Left ventricle myocardium superior (tissue), 1 donor: Measurements from ENCODE around the gene NPDC1. TPM values are rescaled to one million over a fixed set of nuclear protein-coding genes. Genes with fewer than 3 reads are reported as not detected.

Experiments used
- ATAC-seq: fragments of 200-7000 bp; cut with Tn5 transposase; one replicate; pipeline ENCODE4 v1.9.1; 2020; ENCODE audit warnings: mild to moderate bottlenecking, moderate library complexity
- DNase-seq: peaks from one replicate; pipeline ENCODE4 v3.0.0-alpha.2; 2020
- intact Hi-C: fragments of 100-400 bp; cut with micrococcal nuclease; formaldehyde crosslinking; loops from one replicate; pipeline ENCODE4 v1.11.0; 2022
- total RNA-seq: library from RNA; stranded (reverse); fragmentation: NEBNext Ultra II Directional; extraction: Animal tissue kit (Norgen Biotek cat#: 25700); gene quantifications from one replicate; pipeline ENCODE4 v1.2.1, GENCODE V29; 2021
- donor health status: DM: no; HTN: yes; CAD: no; lungs with severe emphysema.

NPDC1 gene
- total RNA-seq, 1 donor from 2014 or later: 59.0 TPM

- intact Hi-C loops: no loop called here
- no peak for DNase-seq
- no peak for ATAC-seq
Observed at GRCh38 chr9:137030538-137031527, 15.1 kb downstream of the NPDC1 start.

GRCh38 chr9:137030006-137030405 lies 16.0 kb downstream of the NPDC1 start:
- intact Hi-C loops: no loop called here
- no peak for ATAC-seq
- no peak for DNase-seq

DNA sequence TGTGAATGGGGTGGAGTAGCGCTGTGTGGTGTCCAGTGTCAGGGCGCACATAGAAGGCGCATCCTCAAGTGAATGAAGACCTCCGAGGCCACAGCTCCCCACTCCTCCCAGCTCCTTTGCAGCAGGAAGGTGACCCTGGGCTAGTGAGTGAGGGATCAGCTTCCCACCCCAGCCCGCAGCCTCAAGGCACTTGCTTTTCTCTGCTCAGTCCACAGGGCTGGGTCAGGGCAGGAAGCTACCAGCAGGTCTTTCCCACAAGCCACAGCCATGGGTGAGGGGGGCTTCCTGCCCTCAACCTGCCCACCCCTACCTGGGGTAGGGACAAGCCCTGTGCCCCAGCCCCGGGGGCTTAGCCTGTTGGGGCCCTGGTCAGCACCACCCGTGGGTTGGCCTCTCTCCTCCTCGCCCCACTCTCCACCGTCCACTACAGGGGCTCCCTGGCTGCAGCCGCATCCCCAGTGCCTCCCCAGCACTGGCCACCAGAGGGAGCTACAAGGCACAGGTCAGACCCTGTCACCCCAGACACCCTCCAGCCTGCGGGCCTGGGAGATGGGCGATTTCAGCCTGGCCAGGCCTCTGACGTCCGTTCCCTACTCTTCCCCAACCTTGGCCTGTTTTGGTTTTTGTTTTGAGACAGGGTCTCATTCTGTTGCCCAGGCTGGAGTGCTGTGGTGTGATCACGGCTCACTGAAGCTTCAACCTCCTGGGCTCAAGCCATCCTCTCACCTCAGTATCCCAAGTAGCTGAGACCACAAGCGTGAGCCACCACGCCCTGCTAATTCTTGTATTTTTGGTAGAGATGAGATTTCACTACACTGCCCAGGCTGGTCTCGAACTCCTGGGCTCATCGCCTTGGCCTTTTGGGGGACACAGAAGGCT lies 16.7 kb downstream of the NPDC1 start:
- intact Hi-C loops: no loop called here
- DNase-seq: peak; percentile 90
- peak; percentile 75 for ATAC-seq

- ATAC-seq: peak; percentile 69
- intact Hi-C loops: no loop called here
Observed at GRCh38 chr9:137028263-137029057, 17.5 kb downstream of the NPDC1 start.

DNA sequence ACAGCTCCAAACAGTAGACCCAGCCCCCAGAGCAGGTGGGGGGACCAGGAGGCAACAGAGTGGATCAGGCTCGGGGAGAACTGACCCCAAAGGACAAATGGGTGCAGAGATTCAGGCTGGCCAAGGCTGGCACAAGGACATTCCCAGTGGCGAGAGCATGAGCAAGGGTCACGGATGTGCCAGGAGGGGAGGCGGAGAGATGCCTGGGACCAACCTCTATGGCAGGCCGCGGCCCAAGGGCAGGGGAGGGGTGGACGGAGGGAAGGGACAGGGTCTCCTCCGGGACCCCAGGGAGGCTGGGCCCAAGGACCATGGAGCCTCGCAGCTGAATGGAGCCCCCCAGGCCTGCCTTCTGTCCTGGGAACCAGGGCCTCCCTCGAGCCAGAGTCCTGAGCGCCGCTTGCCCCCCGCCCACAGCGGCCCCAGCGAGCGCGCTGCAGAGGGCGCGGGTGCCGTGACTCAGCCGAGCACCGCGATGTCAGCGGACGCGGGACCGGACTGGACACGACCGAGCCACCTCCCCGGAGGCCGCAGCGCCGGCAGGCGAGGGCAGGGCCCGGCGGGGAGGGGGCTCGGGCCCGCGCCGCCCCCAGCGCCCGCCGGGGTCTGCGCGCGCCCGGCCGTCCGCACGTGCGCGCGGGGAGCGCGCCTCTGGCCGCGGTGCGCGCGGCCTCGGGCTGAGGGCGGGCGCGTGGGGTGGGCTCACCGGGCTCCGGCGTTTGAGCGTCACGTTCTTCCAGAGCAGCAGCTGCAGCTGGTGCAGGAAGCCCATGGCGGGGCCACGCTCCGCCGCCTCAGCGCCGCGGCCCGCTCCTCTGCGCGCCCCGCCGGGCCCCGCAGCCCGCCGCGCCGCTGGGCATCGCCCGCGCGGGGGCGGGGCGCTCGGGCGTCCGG lies 18.4 kb downstream of the NPDC1 start, which contains the start of gene ABCA2:
Gene ABCA2, minus strand, starts transcription at position 869 of the 894 bp plus-strand sequence. Its CDS starts 97 bp downstream, at position 772.
- DNase-seq (peak; percentile 61), ATAC-seq (no peak)
- intact Hi-C loops: no loop called here

More at GRCh38 chr9:137028263-137029057, 17.5 kb downstream of the NPDC1 start:
- DNase-seq: peak; percentile 90

- intact Hi-C loops: no loop called here
- no peak for DNase-seq
- no peak for ATAC-seq
Observed at GRCh38 chr9:137026828-137027227, 19.1 kb downstream of the NPDC1 start.

- DNase-seq: no peak
- intact Hi-C loops: no loop called here
- no peak for ATAC-seq
Observed at GRCh38 chr9:137026384-137026783, 19.6 kb downstream of the NPDC1 start.

DNA sequence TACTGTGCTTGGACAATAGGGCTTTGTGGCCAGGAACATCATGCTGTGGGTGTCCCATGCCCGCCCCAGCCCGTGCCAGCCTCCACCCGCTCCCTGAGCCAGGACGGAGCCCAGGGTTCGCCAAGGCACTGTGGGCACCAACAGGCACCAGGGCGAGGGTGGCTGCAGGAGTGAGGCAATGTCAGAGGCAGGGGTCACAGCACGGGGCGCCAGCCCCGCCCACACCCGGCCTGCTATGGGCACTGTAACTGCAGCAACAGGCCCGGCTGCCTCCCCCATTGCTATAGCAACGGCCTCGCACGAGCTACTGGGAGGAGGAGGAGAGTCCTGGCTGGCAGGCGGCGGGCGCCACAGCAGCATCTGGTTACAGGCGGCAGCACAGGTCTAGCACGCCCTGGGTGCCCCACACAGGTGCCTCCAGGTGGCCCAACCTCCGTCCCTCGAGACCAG lies 20.4 kb downstream of the NPDC1 start:
- intact Hi-C loops: no loop called here
- DNase-seq (no peak), ATAC-seq (no peak)

- no peak for ATAC-seq
- DNase-seq: no peak
- intact Hi-C loops: no loop called here
Observed at GRCh38 chr9:137023583-137023991, 22.4 kb downstream of the NPDC1 start.

DNA sequence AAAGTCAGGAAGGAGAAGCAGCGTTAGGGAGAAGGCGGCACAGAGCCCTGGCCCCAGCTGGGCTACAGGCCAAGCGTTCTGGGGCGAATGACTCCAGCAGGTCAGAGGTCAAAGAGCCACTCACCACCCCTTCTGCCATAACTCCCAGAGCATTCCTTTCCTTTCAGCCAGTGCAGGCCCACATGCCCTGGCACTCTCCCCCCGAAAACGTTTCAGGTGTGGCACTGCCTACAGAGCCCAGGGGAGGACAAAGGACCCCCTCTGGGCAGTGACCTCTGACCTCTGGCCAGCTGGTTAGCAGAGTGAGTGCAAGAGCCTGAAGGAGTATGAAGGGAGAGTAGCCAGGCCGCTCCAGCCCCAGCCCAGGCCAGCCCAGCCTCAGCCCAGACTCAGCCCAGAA lies 22.8 kb downstream of the NPDC1 start:
- intact Hi-C loops: no loop called here
- ATAC-seq (no peak), DNase-seq (no peak)

GRCh38 chr9:137022662-137023008 lies 23.3 kb downstream of the NPDC1 start:
- intact Hi-C loops: no loop called here
- ATAC-seq (no peak), DNase-seq (no peak)

DNA sequence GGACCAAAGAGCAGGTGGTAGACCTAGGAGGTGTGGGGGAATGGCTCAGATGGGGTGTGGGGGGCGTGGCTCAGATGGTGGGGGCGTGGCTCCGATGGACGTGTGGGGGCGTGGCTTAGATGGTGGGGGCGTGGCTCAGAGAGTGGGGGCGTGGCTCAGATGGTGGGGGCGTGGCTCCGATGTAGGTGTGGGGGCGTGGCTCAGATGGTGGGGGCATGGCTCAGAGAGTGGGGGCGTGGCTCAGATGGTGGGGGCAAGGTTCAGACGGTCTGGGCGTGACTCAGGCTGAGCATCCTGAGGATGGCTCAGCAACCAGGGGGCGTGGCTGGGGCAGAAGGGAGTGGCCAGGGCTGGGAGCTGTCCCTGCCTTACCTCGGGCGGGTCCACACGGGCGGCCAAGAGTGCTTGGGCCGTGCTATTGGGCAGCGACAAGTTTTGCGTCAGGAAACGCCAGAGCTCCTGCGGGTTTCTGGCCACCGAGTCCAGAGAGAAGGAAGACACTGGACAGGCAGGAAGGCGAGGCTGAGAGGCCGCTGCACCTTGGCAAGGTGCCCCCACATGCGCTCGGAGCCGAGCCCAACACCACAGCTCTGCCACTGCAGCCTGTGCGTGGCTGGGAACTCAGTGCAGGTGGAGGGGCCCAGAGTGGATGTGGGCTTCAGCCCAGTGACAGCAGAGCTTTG lies 23.9 kb downstream of the NPDC1 start:
- ATAC-seq: peak; percentile 16
- intact Hi-C loops: no loop called here

DNA sequence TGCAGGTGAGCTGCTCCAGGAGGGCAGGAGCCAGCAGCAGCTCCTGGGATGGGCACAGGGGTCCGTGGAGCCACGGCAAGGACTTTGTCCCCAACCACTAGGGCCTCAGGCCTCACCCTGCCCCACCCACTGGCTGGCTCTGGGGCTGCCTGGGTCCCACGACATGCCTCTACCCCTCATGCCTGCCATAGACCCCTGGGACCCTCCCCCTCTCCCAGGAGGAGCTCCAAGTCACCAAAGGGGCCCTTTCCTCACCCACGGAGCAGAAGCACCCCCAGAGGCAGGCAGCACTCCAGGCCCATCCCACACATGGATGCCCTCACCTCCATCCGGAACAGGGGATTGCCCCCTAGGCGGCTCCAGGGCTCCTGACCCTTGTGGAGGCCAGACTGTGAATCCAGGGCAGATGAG lies 24.4 kb downstream of the NPDC1 start:
- intact Hi-C loops: no loop called here
- no peak for ATAC-seq

More for the DNA sequence above, 23.9 kb downstream of the NPDC1 start:
- DNase-seq: peak; percentile 58

GRCh38 chr9:137020771-137021567 lies 25.0 kb downstream of the NPDC1 start:
- ATAC-seq: no peak
- intact Hi-C loops: no loop called here
- DNase-seq: no peak

More for the DNA sequence above, 24.4 kb downstream of the NPDC1 start:
- DNase-seq: no peak

- DNase-seq: no peak
- no peak for ATAC-seq
- intact Hi-C loops: no loop called here
Observed at GRCh38 chr9:137019891-137020683, 25.9 kb downstream of the NPDC1 start.
